Prostate gland (tissue), 2 donors: Measurements from ENCODE around the gene IL17RE. TPM values are rescaled to one million over a fixed set of nuclear protein-coding genes. Genes with fewer than 3 reads are reported as not detected.

ENCODE experiments used
- DNase-seq: peaks from one replicate; pipeline ENCODE4 v3.0.0-alpha.2; 2019; ENCODE audit warnings: low spot score
- H3K27ac ChIP-seq, 2 donors: fragments of 200-600 bp; sonication (generic); 2 replicates each; pipeline ENCODE4 v1.5.1; 2017 to 2019
- H3K27me3 ChIP-seq: fragments of 200-600 bp; sonication (generic); replicated peaks from 2 replicates; pipeline ENCODE4 v1.5.1; 2019; ENCODE audit not compliant: insufficient read depth
- H3K36me3 ChIP-seq, 2 donors: fragments of 200-600 bp; sonication (generic); 1 replicate in 1 of 2; 2 replicates in 1 of 2; pipeline versions ENCODE4 v1.5.1 to v1.8.1; 2017 to 2019
- H3K4me1 ChIP-seq: fragments of 200-600 bp; sonication (generic); replicated peaks from 2 replicates; pipeline ENCODE4 v1.5.1; 2019
- H3K4me3 ChIP-seq, 2 donors: fragments of 200-600 bp; sonication (generic); 2 replicates each; pipeline ENCODE4 v1.5.1; 2017 to 2019
- H3K9me3 ChIP-seq: fragments of 200-600 bp; sonication (generic); 2 replicates; pipeline ENCODE4 v1.5.1; 2017
- POLR2A ChIP-seq: fragments of 450-650 bp; IDR thresholded peaks from one replicate; pipeline ENCODE4 v1.6.1; 2016; ENCODE audit warnings: antibody characterized with exemption, mild to moderate bottlenecking
- POLR2AphosphoS5 ChIP-seq: sonication (generic); formaldehyde crosslinking; IDR thresholded peaks from one replicate; pipeline ENCODE4 v1.6.1; 2017; ENCODE audit warnings: antibody characterized with exemption
- WGBS: methylation state at CpG from one replicate; pipeline ENCODE4 v1.1.5; 2018; 5-methylcytosine and 5-hydroxymethylcytosine counted together
- intact Hi-C: fragments of 100-400 bp; cut with DNase I; formaldehyde crosslinking; loops from one replicate; pipeline ENCODE4 v1.14.2; 2022
- total RNA-seq, 2 donors: library from RNA; depleted of rRNA; stranded (reverse); fragments of >200 nt; gene quantifications; one replicate each; pipeline ENCODE4 v1.1.0, GENCODE V29; 2016
- TF ChIP-seq, protein P1 (sequence below), 4 experiments: fragments of 200-600 bp in 2 of 4; fragments of 450-650 bp in 2 of 4; sonication (generic) in 2 of 4; IDR thresholded peaks; 1 replicate in 3 of 4; 2 replicates in 1 of 4; pipeline ENCODE4 v1.5.1; 2016 to 2019; ENCODE audit warnings: antibody characterized with exemption in 4 of 4, mild to moderate bottlenecking in 2 of 4, moderate library complexity in 2 of 4

Gene IL17RE
- total RNA-seq, 2 donors from 2014 or later = 10.1 to 28.2 TPM

DNA sequence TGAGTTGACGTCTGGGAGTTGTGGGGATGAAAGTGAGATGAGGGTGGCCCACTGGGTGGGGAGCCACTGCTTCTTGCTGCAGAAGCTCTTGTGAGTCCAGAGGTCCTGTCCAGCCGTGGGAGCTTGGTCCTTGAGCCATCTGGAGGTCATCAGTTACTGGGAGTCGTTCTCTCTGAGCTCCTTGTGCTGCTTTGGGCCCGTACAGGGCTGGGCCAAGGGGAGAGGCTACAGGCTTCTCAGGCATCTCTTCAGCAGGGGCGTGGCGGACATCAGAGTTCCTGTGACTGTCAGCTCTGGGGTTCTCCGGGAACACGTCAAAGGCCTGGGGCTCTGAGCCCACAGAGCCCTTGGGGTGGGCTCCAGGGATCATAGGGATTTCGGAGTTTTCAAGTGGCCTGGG lies 47.0 kb downstream of the IL17RE start:
- TF ChIP-seq, protein P1, sequence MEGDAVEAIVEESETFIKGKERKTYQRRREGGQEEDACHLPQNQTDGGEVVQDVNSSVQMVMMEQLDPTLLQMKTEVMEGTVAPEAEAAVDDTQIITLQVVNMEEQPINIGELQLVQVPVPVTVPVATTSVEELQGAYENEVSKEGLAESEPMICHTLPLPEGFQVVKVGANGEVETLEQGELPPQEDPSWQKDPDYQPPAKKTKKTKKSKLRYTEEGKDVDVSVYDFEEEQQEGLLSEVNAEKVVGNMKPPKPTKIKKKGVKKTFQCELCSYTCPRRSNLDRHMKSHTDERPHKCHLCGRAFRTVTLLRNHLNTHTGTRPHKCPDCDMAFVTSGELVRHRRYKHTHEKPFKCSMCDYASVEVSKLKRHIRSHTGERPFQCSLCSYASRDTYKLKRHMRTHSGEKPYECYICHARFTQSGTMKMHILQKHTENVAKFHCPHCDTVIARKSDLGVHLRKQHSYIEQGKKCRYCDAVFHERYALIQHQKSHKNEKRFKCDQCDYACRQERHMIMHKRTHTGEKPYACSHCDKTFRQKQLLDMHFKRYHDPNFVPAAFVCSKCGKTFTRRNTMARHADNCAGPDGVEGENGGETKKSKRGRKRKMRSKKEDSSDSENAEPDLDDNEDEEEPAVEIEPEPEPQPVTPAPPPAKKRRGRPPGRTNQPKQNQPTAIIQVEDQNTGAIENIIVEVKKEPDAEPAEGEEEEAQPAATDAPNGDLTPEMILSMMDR (IDR thresholded peaks at IDR 0.05) = no peak
- TF ChIP-seq POLR2A (no peak), POLR2AphosphoS5 (no peak)
- no peak for DNase-seq
- Histone ChIP-seq H3K27me3 (no peaks in the 10 kb centered on the region), H3K9me3 (no peaks in the 10 kb centered on the region), H3K36me3 (no peaks in the 10 kb centered on the region), H3K4me3 (no peak overlapping the region), H3K27ac (no peak overlapping the region), H3K4me1 (no peaks in the 10 kb centered on the region)
- intact Hi-C loops = loop anchor here (10.0 kb wide), 2 partner anchors 165 to 275 kb away; partner anchors contain the start of gene BRK1
- WGBS = 72% methylated on average over 8 of the region's 9 CpGs

DNA sequence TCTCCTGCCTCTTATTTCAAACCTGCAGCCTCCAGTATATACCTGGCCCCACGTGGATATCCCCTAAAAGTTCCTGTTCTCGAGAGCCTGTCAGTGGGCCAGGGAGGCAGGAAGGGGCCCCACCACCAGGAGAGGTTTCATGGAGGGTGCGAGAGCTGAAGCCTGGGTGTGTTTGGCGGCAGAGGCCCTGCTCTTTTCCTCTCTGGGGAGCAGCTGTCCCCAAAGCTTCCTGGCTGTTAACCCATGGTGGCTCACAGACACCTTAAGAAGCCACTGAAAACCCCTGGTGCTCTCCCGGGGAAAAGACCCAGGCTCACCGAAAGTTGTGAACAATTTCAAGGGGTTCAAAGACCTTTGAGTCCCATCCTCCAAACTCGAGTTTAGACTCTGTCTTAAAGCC lies 48.5 kb downstream of the IL17RE start:
- Histone ChIP-seq H3K27ac (no peak overlapping the region), H3K4me1 (no peaks in the 10 kb centered on the region), H3K4me3 (no peak overlapping the region), H3K27me3 (no peaks in the 10 kb centered on the region), H3K36me3 (no peaks in the 10 kb centered on the region), H3K9me3 (no peaks in the 10 kb centered on the region)
- WGBS = 19% methylated on average over 7 of the region's 7 CpGs
- no peak for DNase-seq
- intact Hi-C loops = no loop called here
- TF ChIP-seq POLR2A (no peak), POLR2AphosphoS5 (no peak)
- TF ChIP-seq, protein P1 (IDR thresholded peaks at IDR 0.05) = no peak

DNA sequence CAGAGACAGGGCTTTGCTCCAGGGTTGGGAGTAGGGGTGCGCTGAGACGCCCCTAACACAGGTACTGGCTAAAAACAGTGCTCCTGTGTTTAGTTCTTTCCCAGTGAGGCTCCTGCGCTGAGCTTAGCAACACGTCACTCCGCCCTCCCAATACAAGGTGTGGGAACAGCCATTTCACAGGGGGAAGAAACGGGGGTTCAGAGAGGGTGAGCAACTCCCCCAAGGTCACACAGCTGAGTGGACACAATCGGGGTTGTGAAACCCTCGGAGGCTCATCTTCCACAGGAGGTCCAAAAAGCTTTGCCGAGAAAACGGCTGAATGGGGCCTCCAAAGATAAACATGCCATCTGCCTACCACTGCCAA lies 48.9 kb downstream of the IL17RE start:
- Histone ChIP-seq H3K4me1 (no peaks in the 10 kb centered on the region), H3K9me3 (no peaks in the 10 kb centered on the region), H3K36me3 (no peaks in the 10 kb centered on the region), H3K27me3 (no peaks in the 10 kb centered on the region), H3K4me3 (peak overlapping the region; percentile 53 to 64), H3K27ac (no peak overlapping the region)
- intact Hi-C loops = no loop called here
- 23% methylated on average over 10 of the region's 10 CpGs for WGBS
- TF ChIP-seq, protein P1 (IDR thresholded peaks at IDR 0.05) = no peak
- TF ChIP-seq POLR2A (no peak), POLR2AphosphoS5 (no peak)
- DNase-seq = no peak

DNA sequence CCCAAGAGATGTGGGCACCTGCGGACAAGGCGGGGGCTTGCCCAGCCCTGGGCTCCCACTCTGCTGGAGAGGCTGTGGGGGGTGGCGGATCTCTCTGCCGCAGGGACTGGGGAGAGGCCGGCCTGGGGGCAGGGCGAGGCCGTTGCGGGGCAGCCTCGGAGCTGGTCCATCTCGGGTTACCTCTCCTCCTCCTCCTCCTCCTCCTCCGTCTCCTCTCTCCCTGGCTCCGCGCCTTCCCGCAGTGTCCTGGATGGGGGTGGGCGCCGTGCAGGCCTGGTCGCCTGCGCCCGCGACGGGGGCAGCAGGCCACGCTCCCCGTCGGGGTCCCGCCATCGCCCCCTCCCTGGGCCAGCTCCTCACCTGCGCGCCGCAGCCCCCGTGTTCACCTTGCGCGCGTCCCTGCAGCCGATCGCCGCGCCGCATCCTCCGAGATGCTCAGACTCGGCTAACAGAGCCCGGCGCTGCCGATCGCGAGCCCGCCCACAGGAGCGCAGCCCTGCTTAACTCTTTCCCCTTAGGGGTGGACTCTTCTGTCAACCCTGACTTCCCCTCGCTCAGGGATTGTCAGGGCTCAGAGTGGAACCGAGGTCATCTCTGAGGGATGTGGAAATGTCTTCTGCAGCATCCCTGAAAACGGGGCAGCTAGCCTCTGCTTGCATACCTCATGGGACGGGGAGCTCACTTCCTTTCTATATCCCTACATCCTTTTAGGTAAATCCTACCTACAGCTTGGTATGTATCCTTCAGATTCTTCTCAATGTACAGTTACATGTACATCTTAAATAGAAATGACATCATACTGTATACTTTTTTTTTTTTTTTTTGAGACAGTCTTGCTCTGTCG lies 49.5 kb downstream of the IL17RE start, which contains the start of gene PRRT3:
Gene PRRT3, minus strand, starts transcription at position 447 of the 844 bp plus-strand sequence. CDS start 2,293 bp downstream, outside the sequence.
- H3K4me3 ChIP-seq = peak within 1 kb of the TSS; percentile 53 to 64
- no peaks in the 10 kb centered on the region for H3K36me3 ChIP-seq
- no peaks in the 10 kb centered on the region for H3K4me1 ChIP-seq
- H3K27ac ChIP-seq = peak within 1 kb of the TSS in 1 of 2 donors; percentile 21
- no peak for TF ChIP-seq POLR2AphosphoS5
- TF ChIP-seq, protein P1 (IDR thresholded peaks at IDR 0.05) = peak in 1 of 4 experiments; percentile 3
- 3% methylated on average over 51 of the region's 52 CpGs for whole genome bisulfite sequencing
- intact Hi-C loops = no loop called here
- H3K27me3 ChIP-seq = no peaks in the 10 kb centered on the region
- DNase-seq = no peak
- no peaks in the 10 kb centered on the region for H3K9me3 ChIP-seq

DNA sequence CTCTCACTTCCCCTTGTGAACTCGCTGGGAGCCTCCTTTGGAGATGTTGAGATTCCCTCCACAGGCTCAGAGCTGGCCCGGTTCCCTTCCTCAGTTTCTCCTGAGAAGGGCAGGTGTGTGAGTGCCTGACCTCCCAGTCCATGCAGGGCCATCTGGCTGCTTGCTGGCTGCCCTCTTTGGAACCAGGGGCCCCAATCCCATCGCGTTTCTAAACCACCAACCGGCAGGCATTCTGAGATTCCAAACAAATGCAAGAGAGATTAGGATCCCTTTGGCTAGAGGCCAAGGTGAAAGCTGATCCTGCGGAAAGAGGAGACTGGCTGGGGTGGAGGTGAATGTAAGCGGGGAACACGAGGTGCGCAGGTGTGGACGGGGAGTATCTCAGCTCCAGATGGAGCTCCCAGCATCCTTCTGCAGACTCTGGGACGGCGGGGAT lies 52.4 kb downstream of the IL17RE start:
- H3K27me3 ChIP-seq = no peaks in the 10 kb centered on the region
- no peak for DNase-seq
- H3K9me3 ChIP-seq = no peaks in the 10 kb centered on the region
- no peak overlapping the region for H3K27ac ChIP-seq
- 38% methylated on average over 12 of the region's 12 CpGs for WGBS
- TF ChIP-seq, protein P1 (IDR thresholded peaks at IDR 0.05) = no peak
- TF ChIP-seq POLR2A (no peak), POLR2AphosphoS5 (no peak)
- H3K4me1 ChIP-seq = no peaks in the 10 kb centered on the region
- intact Hi-C loops = no loop called here
- H3K36me3 ChIP-seq = no peaks in the 10 kb centered on the region
- no peak overlapping the region for H3K4me3 ChIP-seq
